ENCODE results near the gene SFXN1. TPM values are rescaled to one million over a fixed set of nuclear protein-coding genes. Genes with fewer than 3 reads are reported as not detected.

Gene SFXN1
- total and polyA plus RNA-seq, 2 of the 4 experiments (the other 2 are of a cell fraction): 131 to 410 TPM

- H3K36me3 ChIP-seq (ENCODE audit: control insufficient read depth, insufficient read depth, low read length): no peaks in the 10 kb centered on the region
- no peak overlapping the region for H3K27ac ChIP-seq (ENCODE audit: insufficient read depth, low read length)
- no CpG with 5 or more reads among the region's 2 CpGs for WGBS, 2 experiments (ENCODE audit: extremely low coverage in 2 of 2, insufficient read length in 1 of 2)
Observed at GRCh38 chr5:175566697-175567096, 88.3 kb downstream of the SFXN1 start.

More at GRCh38 chr5:175566697-175567096, 88.3 kb downstream of the SFXN1 start:
- H4K20me1 ChIP-seq (ENCODE audit: insufficient read depth, low read length): no peaks in the 10 kb centered on the region
- intact Hi-C loops (cut with micrococcal nuclease): no loop called here
- no peak overlapping the region for H3K23ac ChIP-seq (ENCODE audit: low read depth, low read length)
- ATAC-seq (ENCODE audit: low read depth): no peak
- H3K27me3 ChIP-seq (ENCODE audit: control insufficient read depth, insufficient read depth, low read length): no peaks in the 10 kb centered on the region
- H2AK5ac ChIP-seq (ENCODE audit: low read depth, low read length): no peak overlapping the region
- no peak for DNase-seq
- H3K18ac ChIP-seq (ENCODE audit: low read depth, low read length): no peak overlapping the region
- no TSS peak for BruUV-seq (replicated peaks)
- H3K4me3 ChIP-seq (ENCODE audit: insufficient read depth, low read depth, low read length): no peak overlapping the region
- no peak overlapping the region for H3K4me2 ChIP-seq (ENCODE audit: low read depth, low read length)
- no peaks in the 10 kb centered on the region for H3K9me1 ChIP-seq (ENCODE audit: insufficient read depth, low read length)
- H2BK15ac ChIP-seq (ENCODE audit: low read depth, low read length): no peak overlapping the region
- no peak overlapping the region for H2AFZ ChIP-seq (replicated peaks; ENCODE audit: low read length, poor library complexity)
- dilution Hi-C loops (cut with HindIII; ENCODE audit: low sequenced_read_pairs, unreplicated experiment): no loop called here
- no peak overlapping the region for H3K4ac ChIP-seq (ENCODE audit: low read depth, low read length)
- H3K56ac ChIP-seq (ENCODE audit: extremely low read depth, insufficient read depth, low read length): no peak overlapping the region
- in situ Hi-C loops (cut with MboI; ENCODE audit: low sequenced_read_pairs): no loop called here
- no peak overlapping the region for H2BK20ac ChIP-seq (ENCODE audit: low read depth, low read length)
- no peak overlapping the region for H3K14ac ChIP-seq (replicated peaks; ENCODE audit: low read depth, low read length)
- no peak overlapping the region for H3K9ac ChIP-seq (ENCODE audit: low read depth, low read length)
- H2BK5ac ChIP-seq (ENCODE audit: low read depth, low read length, poor library complexity, severe bottlenecking): no peak overlapping the region
- ChIA-PET POLR2A (ENCODE audit: unreplicated experiment) (no interaction called here), CTCF (interaction anchor here (0.7 kb wide), 1 partner anchor 347 kb away, joined by 4 read pairs; no protein-coding TSS in a partner anchor)
- no peaks in the 10 kb centered on the region for H3K79me1 ChIP-seq (ENCODE audit: low read depth in 1 of 2, low read length in 2 of 2)
- H2AK9ac ChIP-seq (replicated peaks; ENCODE audit: low read depth, low read length, poor library complexity): no peak overlapping the region
- H4K91ac ChIP-seq (ENCODE audit: insufficient read depth, low read depth, low read length): no peak overlapping the region
- H4K5ac ChIP-seq (ENCODE audit: low read depth, low read length): no peak overlapping the region
- no peak overlapping the region for H2BK120ac ChIP-seq (ENCODE audit: low read depth, low read length)
- peaks cover 2% of the 10 kb centered on the region; the same call in 1 of the 2 replicates for H3K9me3 ChIP-seq (ENCODE audit: control insufficient read depth, insufficient read depth, low read length)
- H3K4me1 ChIP-seq (ENCODE audit: control insufficient read depth, insufficient read depth, low read length): no peaks in the 10 kb centered on the region
- TF ChIP-seq, protein P1, sequence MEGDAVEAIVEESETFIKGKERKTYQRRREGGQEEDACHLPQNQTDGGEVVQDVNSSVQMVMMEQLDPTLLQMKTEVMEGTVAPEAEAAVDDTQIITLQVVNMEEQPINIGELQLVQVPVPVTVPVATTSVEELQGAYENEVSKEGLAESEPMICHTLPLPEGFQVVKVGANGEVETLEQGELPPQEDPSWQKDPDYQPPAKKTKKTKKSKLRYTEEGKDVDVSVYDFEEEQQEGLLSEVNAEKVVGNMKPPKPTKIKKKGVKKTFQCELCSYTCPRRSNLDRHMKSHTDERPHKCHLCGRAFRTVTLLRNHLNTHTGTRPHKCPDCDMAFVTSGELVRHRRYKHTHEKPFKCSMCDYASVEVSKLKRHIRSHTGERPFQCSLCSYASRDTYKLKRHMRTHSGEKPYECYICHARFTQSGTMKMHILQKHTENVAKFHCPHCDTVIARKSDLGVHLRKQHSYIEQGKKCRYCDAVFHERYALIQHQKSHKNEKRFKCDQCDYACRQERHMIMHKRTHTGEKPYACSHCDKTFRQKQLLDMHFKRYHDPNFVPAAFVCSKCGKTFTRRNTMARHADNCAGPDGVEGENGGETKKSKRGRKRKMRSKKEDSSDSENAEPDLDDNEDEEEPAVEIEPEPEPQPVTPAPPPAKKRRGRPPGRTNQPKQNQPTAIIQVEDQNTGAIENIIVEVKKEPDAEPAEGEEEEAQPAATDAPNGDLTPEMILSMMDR (conservative IDR thresholded peaks at IDR 0.05; ENCODE audit: low read depth, low read length): no peak
- TF ChIP-seq CEBPB (IDR thresholded peaks at IDR 0.05; ENCODE audit: low read depth, low read length) (no peak), BHLHE40 (IDR thresholded peaks at IDR 0.05; ENCODE audit: low read depth, low read length) (no peak), RAD21 (IDR thresholded peaks at IDR 0.05; ENCODE audit: low read length) (no peak), NFE2L2 (IDR thresholded peaks at IDR 0.05; ENCODE audit: low read depth, low read length) (no peak), RFX5 (IDR thresholded peaks at IDR 0.05; ENCODE audit: low read depth, low read length) (no peak), ELK1 (IDR thresholded peaks at IDR 0.05; ENCODE audit: borderline replicate concordance, low read depth, low read length) (no peak), MAFK (IDR thresholded peaks at IDR 0.05; ENCODE audit: low read depth, low read length) (no peak), SMC3 (IDR thresholded peaks at IDR 0.05; ENCODE audit: low read depth, low read length) (no peak), POLR2A (IDR thresholded peaks at IDR 0.05; ENCODE audit: low read depth, low read length) (no peak), MXI1 (IDR thresholded peaks at IDR 0.05; ENCODE audit: borderline replicate concordance, low read depth, low read length) (no peak), RCOR1 (IDR thresholded peaks at IDR 0.05; ENCODE audit: insufficient replicate concordance, low read length) (no peak)
- TF ChIP-seq, protein P2, sequence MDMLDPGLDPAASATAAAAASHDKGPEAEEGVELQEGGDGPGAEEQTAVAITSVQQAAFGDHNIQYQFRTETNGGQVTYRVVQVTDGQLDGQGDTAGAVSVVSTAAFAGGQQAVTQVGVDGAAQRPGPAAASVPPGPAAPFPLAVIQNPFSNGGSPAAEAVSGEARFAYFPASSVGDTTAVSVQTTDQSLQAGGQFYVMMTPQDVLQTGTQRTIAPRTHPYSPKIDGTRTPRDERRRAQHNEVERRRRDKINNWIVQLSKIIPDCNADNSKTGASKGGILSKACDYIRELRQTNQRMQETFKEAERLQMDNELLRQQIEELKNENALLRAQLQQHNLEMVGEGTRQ (IDR thresholded peaks at IDR 0.05; ENCODE audit: low read depth, low read length): no peak
- no peak overlapping the region for H4K8ac ChIP-seq (ENCODE audit: low read depth in 2 of 2, low read length in 2 of 2)
